ENCODE results near the gene KRT16.

DNA sequence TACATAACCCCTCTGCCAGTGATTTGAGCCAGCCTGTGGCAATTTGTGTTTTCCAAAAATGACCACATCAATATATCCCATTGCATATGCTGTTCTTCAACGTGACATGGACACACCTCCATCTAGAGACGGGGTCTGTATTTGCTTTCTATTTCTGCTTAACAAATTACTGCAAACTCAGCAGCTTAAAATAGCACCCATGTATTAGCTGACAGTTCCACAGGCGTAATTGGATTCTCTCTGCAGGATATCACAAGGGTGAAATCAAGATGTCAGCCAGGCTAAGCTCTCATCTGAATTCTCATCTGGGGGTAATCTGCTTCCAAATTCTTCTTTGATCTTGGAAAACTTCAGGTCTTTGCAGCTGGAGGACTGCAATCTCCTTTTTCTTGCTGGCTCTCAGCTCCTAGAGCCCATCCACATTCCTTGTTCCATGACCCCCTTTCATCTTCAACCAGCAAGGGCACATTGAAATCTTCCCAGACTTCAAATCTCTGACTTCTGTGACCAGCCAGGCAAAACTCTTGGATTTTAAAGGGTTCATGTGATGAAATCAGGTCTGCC, 48.9 kb downstream of the KRT16 start:
- TF ChIP-seq, protein P1, sequence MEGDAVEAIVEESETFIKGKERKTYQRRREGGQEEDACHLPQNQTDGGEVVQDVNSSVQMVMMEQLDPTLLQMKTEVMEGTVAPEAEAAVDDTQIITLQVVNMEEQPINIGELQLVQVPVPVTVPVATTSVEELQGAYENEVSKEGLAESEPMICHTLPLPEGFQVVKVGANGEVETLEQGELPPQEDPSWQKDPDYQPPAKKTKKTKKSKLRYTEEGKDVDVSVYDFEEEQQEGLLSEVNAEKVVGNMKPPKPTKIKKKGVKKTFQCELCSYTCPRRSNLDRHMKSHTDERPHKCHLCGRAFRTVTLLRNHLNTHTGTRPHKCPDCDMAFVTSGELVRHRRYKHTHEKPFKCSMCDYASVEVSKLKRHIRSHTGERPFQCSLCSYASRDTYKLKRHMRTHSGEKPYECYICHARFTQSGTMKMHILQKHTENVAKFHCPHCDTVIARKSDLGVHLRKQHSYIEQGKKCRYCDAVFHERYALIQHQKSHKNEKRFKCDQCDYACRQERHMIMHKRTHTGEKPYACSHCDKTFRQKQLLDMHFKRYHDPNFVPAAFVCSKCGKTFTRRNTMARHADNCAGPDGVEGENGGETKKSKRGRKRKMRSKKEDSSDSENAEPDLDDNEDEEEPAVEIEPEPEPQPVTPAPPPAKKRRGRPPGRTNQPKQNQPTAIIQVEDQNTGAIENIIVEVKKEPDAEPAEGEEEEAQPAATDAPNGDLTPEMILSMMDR (IDR thresholded peaks at IDR 0.05), result no peak
- TF ChIP-seq EZH2phosphoT487 (IDR thresholded peaks at IDR 0.05) (no peak), EZH2 (IDR thresholded peaks at IDR 0.05) (no peak)
